HG03432 (cell line): ENCODE measurements around the gene RPS6KA2.
A peak's percentile ranks its signal among the peaks of the same experiment; 100 is the strongest.

ENCODE experiments used
- ATAC-seq: cut with Tn5 transposase; IDR thresholded peaks from one replicate; pipeline ENCODE4 v1.9.1; 2021; ENCODE audit warnings: mild to moderate bottlenecking, moderate library complexity; ENCODE audit not compliant: unreplicated experiment

RPS6KA2 gene

DNA sequence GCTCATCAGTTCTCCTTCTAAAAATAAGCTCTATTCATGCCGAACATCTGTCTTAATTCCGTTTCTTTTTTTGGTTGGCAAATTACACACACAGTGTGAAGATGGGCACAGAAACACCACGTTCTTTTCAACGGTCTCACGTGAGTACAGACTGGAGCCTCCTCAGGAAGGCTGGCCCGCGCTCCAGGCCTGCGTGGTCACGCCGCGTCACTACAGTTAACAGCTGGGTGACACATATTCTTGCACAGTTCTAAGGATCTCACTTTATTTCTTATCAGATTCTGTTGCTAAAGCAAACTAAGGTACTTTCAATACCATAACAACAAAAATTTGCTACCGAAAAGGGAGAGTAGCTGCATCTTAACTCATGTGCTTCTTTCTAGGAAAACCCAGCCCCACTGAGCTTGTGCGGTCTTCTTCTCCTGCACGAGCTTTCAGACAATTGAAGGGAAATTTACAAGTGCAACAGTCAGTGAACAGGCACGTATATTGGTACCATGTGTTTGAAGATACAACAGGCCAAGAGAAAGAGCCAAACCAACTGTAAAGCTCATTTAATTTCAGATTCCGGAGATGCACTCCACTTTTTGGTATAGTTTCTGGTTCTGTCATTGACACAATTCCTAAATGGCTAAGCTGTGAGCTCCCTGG is 188.7 kb downstream of the RPS6KA2 start:
- ATAC-seq, result no peak

DNA sequence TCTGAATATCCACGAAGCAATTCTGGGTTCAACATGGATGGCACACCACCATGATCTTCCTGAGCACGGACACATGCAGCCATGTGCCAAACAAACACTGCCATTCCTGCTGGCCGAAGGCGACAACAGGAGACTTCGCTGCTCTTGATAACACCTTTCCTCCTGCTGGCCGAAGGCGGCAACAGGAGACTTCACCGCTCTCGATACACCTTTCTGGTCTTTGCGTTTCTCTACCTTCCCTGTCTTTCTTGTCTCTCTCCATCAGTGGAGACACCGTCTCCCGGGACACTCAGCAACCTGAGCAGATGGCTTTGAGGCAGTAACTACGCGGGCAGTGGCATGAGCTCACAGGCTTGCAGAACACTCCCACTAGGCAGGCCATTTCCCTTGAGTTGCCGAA is 189.4 kb downstream of the RPS6KA2 start:
- no peak for ATAC-seq

DNA sequence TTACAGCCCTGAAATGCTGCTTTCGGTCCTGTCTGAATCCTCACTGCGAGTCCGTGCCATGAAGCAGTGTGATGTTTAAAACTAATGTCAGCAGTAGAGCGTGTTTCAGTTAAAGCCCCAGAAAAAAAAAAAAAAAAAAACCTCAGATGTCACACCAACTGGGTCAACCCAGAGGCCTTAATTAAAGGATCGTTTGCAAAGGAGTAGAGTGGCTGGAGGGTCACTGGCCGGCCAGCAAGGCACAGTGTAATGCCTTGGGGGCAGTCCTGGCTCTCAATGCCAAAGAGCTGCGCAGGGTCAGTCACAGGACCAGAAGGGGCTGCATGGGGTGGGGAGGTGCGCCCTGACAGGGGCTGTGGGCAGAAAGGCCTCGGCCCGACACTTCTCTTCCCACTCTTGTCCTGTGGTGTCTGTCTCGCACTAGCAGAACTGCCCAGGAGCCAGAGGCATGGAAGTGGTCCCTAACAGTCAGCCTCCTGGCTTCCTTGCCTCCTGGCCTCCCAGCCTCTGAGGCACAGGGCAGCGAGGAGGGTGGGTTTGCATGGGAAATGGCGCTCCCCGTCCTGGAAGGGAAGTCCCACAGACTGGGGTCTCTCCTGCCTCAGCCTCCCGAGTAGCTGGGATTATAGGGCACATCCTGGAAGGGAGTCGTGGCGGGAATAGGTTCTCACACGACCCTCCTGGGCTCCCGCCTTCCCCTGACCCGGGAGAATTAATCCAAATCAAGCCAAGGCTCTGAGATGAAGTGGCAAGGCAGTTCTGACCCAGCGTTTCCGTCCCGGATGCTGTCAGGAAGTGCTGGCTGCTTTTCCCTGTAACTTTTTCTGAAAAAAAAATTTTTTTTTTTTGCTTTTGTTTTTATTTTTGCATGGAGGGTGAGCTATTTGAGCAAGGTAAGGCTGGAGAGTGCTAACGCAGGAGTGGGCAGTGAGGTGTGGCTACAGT is 190.6 kb downstream of the RPS6KA2 start:
- ATAC-seq, result no peak

DNA sequence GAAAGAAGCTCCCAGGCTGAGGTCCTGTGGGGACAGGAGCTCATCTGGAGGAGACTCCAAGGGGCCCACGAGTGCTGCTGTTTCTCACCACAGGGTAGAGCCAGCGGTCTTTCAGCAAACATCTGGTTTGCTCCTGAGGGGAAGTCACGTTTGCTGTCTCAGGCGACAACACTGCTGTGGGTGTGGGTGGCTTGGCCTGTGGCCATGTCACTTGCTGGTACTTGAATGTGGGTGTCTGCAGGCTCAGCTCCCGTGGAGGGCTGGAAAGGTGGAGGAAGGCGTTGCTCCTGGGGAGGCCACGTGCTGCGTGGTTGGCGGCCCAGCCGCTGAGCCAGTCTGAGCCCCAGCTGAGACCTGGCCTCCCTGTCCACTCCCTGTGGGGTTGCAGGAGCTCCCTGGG is 191.5 kb downstream of the RPS6KA2 start:
- ATAC-seq, result no peak

DNA sequence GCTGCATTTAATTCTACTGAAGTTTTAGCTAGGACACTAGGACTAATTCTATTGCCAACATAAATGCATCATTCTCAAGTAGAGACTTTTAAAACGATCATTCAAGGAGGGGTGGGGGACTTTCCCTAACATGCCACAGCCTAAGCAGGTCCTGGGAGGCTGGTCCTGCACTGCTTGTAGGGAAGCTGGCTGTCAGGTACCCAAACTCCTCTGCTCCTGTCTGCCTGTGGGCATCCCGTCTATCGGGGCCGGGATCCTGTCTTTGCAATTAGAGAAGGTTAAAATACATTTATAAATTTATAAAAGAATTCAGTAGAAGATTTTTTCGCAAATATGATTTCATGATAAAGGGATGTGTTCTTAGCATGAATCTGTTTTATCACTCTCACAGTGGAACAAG is 192.7 kb downstream of the RPS6KA2 start:
- ATAC-seq, result no peak

DNA sequence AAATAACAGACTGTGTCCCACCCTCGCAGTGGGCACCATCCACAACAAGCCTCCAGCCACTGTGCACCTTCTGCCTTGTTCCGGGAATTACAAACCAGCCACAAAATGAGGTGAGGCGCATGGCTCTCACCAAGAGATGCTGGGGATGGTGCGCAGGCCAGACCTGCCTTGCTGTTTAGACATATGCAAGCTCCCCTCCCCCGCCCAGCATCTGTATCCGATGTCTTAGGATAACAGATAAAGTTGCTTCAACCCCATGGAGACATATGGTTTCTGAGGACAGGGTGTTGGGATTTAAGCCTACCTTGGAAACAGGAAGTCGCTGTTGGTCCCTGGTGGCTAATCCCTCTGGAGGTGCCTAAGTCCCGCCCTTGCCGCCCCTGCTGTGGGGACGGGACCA is 194.0 kb downstream of the RPS6KA2 start:
- ATAC-seq, result no peak

DNA sequence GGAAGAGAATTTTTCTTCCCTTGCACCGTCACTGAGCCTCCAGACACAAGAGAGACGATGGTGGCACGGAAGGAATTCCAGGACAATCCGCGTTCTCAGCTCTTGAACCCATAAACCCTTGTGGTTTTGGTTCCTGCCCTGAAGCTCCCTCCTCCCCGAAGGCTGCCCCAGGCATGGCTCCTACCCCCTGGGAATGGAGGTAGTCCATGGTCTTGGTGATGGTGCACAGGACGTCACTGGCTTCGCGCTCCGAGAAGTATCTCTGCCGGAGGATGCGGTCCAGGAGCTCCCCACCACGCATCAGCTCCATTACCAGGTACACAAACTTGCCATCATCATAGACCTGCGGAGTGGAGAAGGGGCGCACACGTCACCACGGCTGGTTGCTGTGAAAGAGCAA is 196.8 kb downstream of the RPS6KA2 start:
- no peak for ATAC-seq

DNA sequence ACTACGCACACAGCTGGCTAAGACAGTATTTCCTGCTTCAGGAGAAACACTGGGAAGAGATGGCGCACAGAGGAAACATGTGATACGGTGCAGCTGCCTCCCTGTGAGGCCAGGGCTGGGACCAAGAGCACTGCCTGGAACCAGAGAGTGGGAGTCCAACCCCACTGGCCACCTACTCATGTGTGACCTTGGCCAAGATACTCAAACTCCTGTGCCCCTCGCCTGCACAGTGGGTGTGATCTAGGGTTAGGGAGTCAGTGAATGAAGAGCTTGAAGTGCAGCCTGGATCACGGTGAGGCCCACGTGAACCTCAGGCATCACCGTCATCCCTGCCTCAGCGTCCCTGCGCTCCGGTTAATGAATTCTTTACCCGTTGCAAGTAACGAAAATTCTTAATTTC is 202.6 kb downstream of the RPS6KA2 start:
- no peak for ATAC-seq

DNA sequence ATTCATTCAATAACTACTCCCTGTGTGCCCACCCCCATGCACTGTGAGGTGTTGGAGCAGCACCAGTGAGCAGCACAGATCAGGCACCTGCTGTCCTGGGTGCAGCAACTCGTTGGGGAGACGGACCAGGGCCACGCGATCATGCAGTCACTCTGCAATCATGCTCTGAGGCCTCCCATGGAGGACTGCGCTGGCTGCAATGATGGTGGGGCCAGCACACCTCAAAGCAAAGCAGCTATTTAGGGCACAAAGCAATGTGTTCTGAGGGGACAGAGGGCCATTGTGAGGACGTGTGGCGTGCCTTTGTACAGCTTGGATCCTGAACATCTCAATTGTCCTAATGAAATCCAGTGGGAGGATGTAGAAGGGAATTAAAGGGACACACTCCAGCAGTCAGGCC is 203.3 kb downstream of the RPS6KA2 start:
- ATAC-seq, result no peak

DNA sequence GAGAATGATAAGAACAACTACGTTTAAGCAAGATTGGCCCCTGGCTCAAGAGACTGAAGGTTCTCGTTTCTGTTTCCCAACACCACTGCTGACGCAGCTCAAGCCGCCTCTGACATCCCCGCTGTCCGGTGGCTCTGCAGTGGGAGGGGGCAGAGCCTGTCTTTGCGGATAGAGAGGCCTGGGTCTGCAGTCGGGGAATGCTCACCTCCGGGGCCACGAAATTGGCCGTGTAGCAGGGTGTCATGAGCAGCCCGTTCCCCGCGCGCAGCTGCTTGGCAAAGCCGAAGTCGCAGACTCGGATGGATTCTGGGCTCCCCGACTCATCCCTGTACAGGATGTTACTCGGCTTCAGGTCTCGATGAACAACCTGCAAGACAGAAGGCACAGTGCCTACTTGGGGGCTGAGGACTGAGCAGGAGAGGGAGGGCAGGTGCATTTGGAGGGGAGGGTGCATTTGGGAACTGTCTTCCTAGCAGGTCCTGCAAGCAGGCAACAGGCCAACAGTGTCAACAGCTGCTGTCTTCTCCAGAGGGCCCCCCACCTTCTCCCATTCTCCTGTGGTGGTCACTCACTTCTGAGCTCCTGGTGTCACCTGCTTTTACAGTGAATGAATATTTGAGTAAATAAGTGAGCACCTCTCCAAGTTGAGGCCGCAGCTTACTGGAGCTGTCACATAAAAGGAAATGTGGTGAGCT is 203.9 kb downstream of the RPS6KA2 start:
- ATAC-seq, result no peak

DNA sequence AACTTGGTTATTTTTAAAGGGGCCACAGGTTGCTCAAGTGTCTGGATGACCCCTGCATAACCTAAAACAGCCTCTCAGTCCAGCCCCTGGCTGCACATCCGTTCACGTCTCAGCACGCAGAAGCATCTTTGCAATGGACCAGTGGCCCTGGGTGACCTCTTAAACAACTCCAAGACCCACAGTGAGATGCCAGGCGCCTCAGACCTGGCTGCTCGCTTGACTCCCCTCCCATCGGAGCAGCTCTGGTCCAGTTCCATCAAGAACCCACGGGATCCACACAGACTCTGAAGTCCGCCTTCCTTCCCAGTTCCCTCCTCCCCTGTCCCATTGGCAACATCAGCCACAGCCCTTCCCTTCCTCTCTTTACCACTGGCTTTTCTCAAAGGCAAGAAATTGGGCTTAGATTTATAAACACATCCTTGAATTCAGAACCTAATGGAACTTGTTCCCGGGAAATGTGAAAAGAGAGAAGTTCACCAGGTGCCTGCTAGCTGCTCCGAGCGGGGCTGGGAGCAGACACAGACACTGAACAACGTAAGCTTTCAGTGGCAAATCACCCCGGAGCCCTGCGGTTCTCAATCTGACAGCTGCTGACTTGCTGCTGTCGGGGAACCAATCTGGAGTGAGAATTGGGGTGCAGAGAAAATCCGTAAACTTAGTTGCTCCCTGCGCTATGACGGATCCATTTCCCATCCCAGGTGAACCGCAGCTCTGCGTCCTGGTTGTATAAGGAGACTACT is 204.7 kb downstream of the RPS6KA2 start:
- ATAC-seq, result no peak

DNA sequence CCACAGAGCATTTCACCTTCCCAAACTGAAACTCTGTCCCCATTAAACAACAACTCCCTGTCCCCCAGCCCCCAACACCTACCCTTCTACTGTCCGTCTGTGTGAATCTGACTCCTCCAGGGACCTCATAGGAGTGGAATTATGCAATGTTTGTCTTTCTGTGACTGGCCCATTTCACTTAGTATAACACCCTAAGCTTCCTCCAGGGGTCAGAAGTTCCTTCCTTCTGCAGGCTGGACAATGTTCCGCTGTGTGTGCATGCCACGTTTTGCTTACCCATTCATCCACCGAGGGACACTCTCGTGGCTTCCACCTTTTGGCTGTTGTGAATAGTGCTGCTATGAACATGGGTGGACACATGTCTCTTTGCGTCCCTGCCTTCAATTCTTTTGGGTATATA is 206.7 kb downstream of the RPS6KA2 start:
- no peak for ATAC-seq

DNA sequence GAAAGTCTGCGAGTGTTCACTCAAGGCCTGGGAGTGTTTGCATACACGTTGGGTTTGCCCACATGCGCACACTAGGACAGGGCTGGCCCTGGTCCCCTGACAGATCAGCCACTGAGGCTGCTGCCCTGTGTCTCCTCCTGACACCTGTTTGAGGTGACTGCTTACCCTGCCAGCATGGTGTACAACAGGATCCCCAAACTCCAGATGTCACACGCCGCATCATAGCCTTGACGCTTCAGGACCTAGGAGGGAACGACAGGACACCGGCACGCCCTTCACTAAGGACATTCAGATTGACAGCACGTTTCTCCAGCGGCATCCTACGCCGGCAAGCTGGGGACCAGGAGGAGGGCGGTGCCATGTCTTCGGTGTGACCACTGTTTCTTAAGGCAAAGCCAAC is 207.3 kb downstream of the RPS6KA2 start:
- peak; percentile 25 for ATAC-seq

DNA sequence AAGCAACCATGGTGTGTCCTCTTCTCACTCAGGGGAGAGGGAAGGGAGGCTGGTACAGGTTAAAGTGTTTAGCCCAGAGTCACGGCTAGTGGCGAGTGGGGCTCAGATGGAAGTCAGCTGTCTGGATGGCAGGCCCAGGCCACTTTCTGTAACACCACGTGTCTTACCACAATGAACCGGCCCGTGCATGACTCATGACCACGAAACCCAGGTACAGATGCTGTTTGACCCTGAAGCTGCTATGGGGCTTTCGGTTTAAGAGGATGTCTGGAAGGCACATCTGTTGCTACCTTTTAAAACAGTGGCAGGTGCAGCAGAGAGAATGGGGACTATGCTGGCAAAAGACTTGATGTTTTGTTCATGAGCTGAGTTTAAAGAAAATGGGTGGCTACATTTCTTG is 207.8 kb downstream of the RPS6KA2 start:
- ATAC-seq, result peak; percentile 98

DNA sequence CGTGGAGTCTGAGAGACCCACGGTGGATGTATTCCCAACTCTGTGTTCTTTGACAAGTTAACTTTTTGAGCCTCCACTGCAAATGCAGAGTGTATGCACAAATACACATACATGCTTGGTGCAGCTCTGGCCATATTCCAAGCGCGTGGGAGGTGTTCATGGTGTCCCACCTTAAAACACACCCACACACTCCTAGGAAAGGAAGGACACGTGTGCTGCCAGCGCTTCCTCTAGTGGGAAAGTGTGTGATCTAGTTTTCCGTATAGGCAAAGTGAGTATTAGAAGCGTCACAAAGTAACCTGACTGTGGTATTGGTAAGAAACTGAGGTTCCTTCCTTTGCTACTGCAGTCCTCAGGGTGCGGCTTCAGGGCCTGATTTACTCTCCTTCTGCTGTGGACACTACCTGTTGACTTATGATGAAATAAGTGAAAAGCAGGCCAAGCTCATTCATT is 208.3 kb downstream of the RPS6KA2 start:
- ATAC-seq, result no peak

DNA sequence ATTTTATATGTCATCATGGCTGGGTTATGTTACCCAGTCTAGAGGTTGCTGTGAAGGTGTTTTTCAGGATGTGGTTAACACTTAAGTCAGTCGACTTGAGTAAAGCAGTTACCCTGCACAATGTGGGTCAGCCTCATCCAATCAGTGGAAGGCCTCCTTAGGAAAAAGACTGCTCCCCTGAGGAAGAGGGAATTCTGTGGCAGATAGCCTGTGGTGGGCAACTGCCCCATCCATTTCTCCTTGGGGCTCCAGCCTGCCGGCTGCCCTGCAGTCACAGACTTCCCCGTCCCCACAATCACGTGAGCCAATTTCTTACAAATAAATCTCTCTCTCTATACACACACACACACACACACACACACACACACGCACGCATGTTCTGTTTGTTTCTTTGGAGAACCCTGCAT is 209.8 kb downstream of the RPS6KA2 start:
- peak; percentile 30 for ATAC-seq

DNA sequence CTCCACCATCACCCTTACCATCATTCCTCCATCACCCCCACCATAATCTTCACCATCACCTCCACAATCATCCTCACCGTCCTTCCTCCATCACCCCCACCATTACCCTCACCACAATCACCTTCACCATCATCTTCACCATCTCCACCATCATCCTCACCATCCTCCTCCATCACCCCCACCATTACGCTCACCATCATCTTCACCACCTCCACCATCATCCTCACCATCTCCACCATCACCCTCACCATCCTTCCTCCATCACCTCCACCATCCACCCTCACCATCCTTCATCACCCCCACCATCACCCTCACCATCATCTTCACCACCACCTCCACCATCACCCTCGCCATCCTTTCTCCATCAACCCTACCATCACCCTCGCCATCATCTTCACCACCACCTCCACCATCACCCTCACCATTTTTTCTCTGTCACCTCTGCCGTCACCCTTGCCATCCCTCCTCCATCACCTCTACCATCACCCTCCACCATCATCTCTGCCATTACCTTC is 211.2 kb downstream of the RPS6KA2 start:
- no peak for ATAC-seq

DNA sequence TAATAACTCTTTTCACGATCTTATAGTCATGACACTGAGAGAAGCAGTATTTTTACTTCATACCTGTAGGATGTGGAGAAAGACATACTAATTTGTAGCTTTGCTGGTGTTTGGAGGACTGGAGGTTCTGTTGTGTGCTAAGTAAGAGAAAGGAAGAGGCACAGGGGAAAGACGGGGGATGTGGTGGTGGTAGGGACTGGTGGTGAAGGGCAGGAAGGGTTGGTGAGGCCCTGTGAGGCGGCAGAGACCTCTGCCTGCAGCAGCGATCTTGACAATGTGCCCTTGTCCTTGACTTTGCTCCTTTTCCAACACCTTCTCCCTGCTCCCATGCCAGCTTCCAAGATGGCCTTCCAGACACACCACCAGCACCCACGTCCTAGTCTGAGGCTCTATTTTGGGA is 211.7 kb downstream of the RPS6KA2 start:
- ATAC-seq, result no peak

DNA sequence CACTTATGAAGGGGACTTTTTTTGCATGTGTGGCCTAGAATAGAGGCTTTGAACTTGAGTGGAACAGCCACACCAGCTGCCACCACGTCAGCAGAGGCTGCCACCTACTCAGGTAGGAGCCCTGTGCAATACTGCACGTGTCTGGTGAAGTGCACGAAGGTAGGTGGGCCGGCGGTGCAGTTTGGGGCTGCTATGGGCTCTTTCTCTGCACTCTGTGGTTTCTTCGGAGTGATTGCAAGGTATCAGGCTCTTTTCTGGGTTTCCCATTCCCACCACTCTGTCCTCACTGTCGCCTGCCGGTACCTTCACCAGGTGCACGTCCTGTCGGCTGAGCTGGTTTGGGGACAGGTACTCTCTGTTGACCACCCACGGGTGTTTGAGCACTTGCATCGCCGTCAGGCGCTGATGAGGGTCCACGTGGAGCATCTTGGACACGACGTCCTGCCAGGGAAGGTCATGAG is 213.5 kb downstream of the RPS6KA2 start:
- ATAC-seq, result no peak

DNA sequence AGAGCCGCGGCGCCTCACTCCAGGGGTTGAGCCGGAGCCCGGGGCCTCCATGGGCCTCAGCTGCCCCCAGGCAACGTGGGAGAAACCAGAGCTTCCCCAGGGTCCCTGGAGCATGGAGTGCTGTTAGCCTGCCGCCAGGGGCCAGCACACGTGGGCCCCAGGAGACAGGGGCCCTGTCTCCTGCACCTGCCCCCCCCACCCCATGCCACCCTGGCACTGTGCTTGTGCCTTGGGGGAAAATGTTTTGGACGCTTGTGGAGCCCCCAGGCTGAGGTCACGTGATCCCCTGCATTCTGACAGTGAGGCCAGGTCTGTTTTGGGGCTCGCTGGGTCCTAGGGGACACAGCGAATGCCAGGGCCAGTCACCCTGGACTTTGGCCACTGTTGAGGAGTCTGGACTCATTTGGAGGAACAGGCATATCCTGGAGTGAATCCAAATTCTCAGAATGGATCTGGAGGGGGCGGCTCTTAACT is 214.1 kb downstream of the RPS6KA2 start:
- no peak for ATAC-seq
